GM08714 (cell line): Measurements from ENCODE around the gene TOMM34.

Experiments
- H3K4me3 ChIP-seq: fragments of 200-500 bp; sonication (Bioruptor generic); 2 replicates; pipeline ENCODE4 v1.5.1; 2014; ENCODE audit warnings: mild to moderate bottlenecking, low read length, inconsistent platforms
- ZNF274 ChIP-seq: IDR thresholded peaks from 2 replicates; pipeline ENCODE4 v1.6.1; 2012; ENCODE audit warnings: mild to moderate bottlenecking, low read depth, low read length

TOMM34 gene, protein sequence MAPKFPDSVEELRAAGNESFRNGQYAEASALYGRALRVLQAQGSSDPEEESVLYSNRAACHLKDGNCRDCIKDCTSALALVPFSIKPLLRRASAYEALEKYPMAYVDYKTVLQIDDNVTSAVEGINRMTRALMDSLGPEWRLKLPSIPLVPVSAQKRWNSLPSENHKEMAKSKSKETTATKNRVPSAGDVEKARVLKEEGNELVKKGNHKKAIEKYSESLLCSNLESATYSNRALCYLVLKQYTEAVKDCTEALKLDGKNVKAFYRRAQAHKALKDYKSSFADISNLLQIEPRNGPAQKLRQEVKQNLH

DNA sequence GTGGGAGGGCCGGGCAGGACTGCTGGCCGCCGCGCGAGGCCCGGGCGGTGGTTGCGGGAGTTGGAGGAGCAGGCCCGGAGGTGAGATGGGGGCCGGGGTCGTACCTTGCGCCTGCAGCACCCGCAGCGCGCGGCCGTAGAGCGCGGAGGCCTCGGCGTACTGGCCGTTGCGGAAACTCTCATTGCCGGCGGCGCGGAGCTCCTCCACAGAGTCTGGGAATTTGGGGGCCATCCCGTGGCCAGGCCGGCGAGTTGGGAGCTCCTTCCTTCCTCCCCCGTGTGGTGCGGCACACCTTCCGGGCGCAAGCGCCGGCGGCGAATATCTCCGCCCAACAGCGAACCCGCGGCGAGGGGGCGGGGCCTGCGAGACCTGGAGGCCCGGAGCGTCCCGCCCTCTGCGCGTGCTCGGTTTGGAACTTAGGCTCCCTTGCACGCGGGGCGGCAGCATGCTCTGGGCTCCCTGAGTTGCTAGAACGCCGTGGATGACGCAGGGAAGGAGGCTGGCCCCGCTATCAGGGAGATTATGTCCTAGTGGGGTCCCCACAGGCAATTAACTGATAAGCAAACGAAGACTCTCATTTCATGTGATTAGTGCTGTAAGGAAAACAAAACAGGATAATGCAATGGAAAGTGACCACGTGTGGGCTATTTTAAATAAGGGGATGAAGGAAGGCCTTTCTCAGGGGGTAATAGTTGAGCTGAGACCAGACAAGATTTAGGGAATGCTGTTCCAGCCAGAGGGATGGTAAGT lies at the start of gene TOMM34:
Gene TOMM34, minus strand, starts transcription at position 295 of the 750 bp plus-strand sequence. Its CDS starts 64 bp downstream, at position 231.
- no peak for TF ChIP-seq ZNF274

DNA sequence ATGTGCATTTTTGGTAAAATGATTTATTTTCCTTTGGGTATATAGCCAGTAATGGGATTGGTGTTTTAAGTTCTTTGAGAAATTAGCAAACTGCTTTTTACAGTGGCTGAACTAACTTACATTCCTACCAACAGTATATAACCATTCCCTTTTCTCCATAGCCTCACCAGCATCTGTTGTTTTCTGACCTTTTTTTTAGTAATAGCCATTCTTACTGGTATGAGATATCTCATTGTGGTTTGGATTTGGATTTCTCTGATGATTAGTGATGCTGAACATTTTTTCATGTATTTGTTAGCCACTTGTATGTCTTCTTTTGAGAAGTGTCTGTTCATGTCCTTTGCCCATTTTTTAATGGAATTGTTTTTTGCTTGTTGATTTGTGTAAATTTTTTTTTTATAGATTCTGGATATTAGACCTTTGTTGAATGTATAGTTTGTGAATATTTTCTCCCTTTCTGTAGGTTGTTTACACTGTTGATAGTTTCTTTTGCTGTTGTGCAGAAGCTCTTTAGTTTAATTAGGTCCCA lies 48.4 kb upstream of the TOMM34 start:
- no peak for TF ChIP-seq ZNF274
- H3K4me3 ChIP-seq: no peak overlapping the region

More for the DNA sequence above, at the start of gene TOMM34:
- peak within 1 kb of the TSS; percentile 97 for H3K4me3 ChIP-seq

DNA sequence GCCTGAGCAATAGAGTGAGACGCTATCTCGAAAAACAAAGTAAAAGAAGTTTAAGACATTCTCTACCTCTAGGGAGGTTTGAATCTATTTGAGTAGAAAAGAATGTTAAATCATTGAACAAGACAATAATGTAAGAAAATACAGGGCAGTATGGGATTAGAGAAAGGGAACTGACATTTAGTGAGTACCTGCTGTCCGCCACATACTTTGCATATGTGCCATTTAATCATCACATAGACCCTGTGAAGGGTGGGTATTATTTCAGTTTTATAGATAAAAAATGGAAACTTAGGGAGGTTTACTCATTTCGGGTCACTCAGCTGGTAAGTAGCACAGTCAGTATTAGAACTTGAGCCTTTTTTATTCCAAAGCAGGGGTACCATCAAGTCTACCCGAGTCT lies 37.5 kb upstream of the TOMM34 start:
- no peak for TF ChIP-seq ZNF274
- H3K4me3 ChIP-seq: no peak overlapping the region

DNA sequence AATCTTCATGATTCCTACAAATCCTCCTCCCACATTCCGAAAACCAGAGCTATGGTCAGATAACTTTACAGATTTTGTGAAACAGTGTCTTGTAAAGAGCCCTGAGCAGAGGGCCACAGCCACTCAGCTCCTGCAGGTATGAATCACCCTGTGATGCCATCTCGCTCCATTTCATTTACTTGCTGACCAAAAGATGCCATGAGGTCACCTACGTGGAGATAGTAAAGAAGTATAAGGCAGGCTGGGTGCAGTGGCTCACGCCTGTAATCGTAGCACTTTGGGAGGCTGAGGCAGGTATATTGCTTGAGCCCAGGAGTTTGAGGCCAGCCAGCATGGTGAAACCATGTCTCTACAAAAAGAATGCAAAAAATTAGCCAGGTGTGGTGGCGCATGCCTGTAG lies 37.0 kb upstream of the TOMM34 start:
- no peak overlapping the region for H3K4me3 ChIP-seq
- TF ChIP-seq ZNF274: no peak

DNA sequence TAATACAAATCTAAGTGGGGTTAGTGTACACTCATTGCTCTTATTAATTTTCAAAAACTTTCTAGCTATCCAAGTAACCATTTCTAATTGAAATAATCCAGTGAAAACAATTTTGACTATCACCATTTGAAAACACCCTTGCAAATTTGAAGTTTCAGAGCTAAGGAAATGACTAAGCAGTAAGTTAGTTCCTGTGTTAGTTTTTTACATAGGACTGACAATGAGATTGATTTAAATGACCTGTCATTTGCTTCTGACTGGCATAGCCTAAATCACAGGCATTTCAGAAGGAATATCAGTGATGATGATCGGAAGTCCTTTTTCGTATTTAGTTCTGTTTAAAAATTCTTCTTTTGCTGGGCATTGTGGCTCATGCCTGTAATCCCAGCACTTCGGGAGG lies 33.1 kb upstream of the TOMM34 start:
- no peak overlapping the region for H3K4me3 ChIP-seq
- no peak for TF ChIP-seq ZNF274

DNA sequence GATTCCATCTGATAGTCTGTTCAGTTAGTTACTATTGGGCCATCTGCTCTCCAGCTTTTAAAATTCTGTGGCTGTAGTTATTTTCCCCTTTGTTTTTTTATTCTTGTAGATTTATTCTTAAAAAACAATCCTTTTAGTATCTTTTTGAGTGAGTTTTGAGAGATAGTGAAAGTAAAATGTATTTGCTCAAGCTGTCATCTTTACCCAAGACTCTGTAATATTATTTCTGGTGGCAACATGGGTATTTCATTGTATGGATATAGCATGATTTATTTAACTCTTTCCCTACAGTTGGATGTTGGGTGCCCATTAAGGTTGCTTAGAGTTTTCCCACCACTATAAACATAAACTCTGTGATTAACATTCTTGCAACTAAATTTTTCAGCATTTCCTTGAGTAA lies 30.8 kb upstream of the TOMM34 start:
- TF ChIP-seq ZNF274: no peak
- H3K4me3 ChIP-seq: peak overlapping the region; percentile 70

DNA sequence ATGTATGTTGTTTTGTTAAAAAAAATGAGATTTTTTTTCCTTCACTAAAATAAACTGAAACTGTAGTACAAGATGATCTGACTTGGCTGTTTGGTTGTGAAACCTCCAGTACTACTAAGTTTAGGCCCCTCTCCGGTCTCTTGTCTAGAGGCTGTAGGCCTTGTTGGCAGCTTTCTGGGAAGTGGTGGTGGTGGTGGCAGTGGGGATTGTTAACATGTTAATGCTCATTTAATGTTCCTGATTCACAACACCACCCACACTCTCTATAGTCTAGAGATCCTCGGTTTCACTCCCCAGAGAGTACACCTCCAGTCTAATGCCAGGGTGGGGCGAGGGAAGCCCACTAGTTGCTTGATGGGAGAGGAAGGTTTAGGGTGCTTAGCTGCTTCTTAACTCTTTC lies 30.2 kb upstream of the TOMM34 start:
- H3K4me3 ChIP-seq: peak overlapping the region; percentile 70
- no peak for TF ChIP-seq ZNF274

DNA sequence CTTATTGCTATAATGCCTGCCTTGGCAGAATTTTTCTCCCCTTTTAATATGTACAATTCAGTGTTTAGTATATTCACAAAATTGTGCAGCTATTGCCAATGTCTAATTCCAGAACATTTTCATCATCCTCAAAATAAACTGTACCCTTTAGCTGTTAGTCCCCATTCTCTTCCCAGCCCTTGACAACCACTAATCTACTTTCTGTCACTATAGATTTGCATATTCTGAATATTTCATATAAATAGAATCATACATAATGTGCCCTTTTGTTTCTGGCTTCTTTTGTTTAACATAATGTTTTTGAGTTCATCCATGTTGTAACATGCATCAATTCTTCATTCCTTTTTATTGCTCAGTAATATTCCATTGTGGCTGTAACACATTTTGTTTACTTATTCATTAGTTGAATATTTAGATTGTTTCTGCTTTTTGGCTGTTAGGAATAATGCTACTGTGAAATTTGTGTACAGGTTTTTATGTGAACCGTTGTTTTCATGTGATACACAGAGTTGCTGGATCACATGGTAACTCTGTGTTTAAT lies 28.5 kb upstream of the TOMM34 start:
- TF ChIP-seq ZNF274: no peak
- H3K4me3 ChIP-seq: no peak overlapping the region

DNA sequence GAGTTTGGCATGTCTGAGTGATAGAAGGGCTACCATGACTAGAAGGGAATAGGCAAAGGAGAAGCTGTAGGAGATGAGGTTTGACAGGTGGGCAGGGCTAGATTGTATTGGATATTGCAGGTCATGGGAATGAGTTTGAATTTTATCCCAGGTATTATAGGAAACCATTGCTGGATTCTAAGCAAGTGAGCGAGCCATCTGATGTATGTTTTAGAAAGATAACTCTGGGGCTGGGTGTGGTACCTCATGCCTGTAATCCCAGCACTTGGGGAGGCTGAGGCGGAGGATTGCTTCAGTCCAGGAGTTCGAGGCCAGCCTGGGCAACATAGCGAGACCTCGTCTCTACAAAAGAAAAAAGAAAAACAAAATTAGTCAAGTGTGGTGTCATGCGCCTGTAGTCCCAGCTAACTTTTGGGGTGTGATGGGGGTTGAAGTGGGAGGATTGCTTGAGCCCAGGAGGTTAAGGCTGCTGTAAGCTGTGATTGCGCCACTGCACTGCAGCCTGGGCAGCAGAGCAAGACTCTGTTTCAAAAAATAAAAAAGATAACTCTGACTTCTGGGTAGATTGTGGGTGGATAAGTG lies 23.0 kb upstream of the TOMM34 start:
- H3K4me3 ChIP-seq: no peak overlapping the region
- no peak for TF ChIP-seq ZNF274

DNA sequence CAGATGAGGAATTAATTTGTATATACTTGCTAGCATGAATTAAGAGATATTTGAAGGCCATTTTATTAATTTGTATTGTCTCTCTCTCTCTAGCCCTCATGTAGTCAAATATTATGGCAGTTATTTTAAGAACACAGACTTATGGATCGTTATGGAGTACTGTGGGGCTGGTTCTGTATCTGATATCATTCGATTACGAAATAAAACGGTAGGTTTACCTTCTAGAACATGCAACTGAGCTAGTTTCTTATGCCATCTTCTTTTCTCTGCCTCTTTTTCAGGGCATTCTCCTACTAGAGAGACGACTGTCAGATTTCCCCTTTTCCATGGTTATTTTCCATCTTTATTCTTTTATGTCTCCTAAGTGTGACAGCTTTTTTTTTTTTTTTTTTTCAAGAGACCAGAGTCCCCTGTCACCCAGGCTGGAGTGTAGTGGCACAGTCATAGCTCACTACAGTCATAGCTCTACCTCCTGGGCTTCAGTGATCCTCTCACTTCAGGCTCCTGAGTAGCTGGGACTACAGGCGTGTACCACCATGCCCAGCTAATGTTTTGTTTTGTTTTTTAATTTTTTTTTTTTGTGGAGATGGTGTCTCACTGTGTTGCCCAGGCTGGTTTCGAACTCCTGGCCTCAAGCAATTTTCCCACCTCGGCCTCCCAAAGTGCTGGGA lies 21.7 kb upstream of the TOMM34 start:
- TF ChIP-seq ZNF274: no peak
- no peak overlapping the region for H3K4me3 ChIP-seq

DNA sequence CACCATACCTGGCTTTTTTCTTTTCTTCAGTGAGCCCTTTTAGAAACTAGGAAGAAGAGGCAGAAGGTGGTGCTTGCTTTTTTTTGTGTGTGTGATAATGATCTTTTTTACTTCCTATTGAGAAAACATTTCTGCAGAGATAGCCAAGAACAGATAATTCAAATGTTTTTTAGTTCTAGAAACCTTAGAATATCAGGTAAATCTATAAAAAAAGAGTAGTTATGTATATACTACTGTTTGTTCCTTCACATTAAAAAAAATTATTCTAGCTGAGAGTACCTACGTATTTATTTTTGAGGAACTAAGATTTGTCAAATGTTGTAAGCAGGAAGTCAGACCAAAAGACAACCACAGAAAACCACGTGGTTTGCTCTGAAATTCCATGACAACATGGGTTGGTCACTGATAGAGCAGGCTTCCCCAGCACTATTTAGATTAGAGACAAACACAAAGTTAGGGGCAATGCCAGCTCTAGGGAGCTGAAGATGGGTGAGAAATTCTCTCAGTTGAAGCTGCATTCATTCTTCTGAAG lies 19.0 kb upstream of the TOMM34 start:
- H3K4me3 ChIP-seq: peak overlapping the region; percentile 54; the same call in 1 of the 2 replicates
- TF ChIP-seq ZNF274: no peak

DNA sequence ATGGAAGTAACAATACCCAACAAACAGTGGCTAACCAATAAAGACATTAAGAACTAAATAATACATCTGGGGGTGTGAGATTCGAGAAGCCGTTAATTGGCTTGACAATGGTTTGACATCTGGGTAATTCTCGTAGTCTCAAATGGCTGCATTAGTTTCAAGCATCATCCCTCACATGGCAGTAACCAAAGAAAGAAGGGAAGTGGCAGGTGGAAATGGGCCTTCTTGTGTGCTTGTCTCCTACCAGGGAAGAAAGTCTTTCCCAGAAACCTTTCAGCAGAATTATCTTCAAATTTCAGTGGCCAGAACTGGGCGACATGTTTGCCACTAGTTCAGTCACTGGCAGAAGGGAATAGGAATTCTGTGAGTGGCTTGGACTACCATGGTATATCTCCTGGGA lies 16.5 kb upstream of the TOMM34 start:
- TF ChIP-seq ZNF274: no peak
- H3K4me3 ChIP-seq: no peak overlapping the region

DNA sequence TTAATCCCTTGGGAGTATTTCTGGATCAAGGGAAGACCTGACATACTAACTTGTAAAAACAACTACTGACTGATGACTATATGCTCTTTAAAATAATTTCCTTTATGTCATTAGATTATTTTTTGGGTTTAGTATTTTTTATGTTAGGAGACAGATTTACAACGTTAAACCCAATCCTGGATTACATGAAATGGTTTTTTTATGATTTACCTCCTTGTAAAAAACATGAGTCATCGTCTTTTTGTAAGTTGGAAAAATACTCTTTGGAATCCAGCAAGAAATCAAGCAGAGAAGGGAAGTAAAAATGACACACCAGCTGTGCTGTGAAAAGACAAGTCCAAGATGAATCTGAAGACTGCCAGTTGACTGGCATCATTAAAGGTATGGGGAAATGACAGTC lies 12.9 kb upstream of the TOMM34 start:
- TF ChIP-seq ZNF274: no peak
- no peak overlapping the region for H3K4me3 ChIP-seq

DNA sequence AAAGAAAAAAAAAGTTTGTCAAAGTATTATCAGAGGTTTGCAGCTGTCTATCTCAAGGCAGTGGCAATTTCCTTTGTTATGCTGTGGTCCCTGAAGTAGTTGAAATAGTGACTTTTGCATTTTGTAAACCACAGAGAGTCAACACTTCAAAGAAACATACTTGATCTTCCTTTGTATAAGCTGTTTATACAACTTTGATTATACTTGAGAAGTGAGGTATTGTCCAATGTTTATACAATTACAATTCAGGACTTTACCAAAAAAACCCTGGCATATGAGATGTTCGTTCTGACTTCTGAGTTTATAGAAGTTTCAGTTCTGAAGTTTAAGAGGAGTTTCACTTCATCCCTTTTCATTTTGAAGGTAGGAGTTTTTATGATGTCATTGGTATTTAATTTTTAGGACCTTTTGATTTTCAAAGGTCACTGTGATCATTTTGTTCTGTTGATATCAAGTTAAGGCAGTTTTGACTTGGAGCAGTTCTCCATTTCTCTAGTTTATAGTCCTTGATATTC lies 10.1 kb upstream of the TOMM34 start:
- no peak for TF ChIP-seq ZNF274
- H3K4me3 ChIP-seq: no peak overlapping the region; the same call in 1 of the 2 replicates
